VCaP (cell line): ENCODE data around the gene CACNB1.

Experiments
- H3K27ac ChIP-seq: fragments of 450-650 bp; 2 replicates; pipeline ENCODE4 v1.5.1; 2017
- CTCF ChIP-seq: fragments of 450-650 bp; conservative IDR thresholded peaks from 2 replicates; pipeline ENCODE4 v1.5.1; 2017; ENCODE audit warnings: mild to moderate bottlenecking, moderate library complexity

CACNB1 gene

GRCh38 chr17:39199820-39200069 lies 2.3 kb upstream of the CACNB1 start:
- no peak for TF ChIP-seq CTCF
- peak overlapping the region; percentile 99 for H3K27ac ChIP-seq

GRCh38 chr17:39198186-39198566 lies 707 bp upstream of the CACNB1 start:
- H3K27ac ChIP-seq: peak overlapping the region; percentile 81
- TF ChIP-seq CTCF: no peak

- peak overlapping the region; percentile 81 for H3K27ac ChIP-seq
- TF ChIP-seq CTCF: no peak
These were observed 619 bp downstream of the CACNB1 start for GRCh38 chr17:39196808-39197291.

- peak overlapping the region; percentile 81; the same call in 1 of the 2 replicates for H3K27ac ChIP-seq
- TF ChIP-seq CTCF: no peak
These were observed 1.1 kb downstream of the CACNB1 start for GRCh38 chr17:39196241-39196807.

- H3K27ac ChIP-seq: no peak overlapping the region
These were observed 1.8 kb downstream of the CACNB1 start for GRCh38 chr17:39195568-39196160.

GRCh38 chr17:39194985-39195524 lies 2.4 kb downstream of the CACNB1 start:
- no peak for TF ChIP-seq CTCF
- no peak overlapping the region for H3K27ac ChIP-seq

More at GRCh38 chr17:39195568-39196160, 1.8 kb downstream of the CACNB1 start:
- no peak for TF ChIP-seq CTCF

- no peak overlapping the region for H3K27ac ChIP-seq
- no peak for TF ChIP-seq CTCF
These were observed 3.1 kb downstream of the CACNB1 start for GRCh38 chr17:39194089-39194984.
